IMR-90 (cell line): ENCODE data around the gene DPF1. TPM values are rescaled to one million over a fixed set of nuclear protein-coding genes. Genes with fewer than 3 reads are reported as not detected.

ENCODE experiments used
- ATAC-seq: fragments of 200-7000 bp; cut with Tn5 transposase; 2 replicates; pipeline ENCODE4 v1.9.1; 2020; ENCODE audit warnings: low read depth, mild to moderate bottlenecking, moderate library complexity
- BruUV-seq: library from RNA; stranded (reverse); fragments of 400-500 nt; replicated peaks from 2 replicates; lab custom pipeline; 2021; lab: Mats Ljungman, UMichigan
- CTCF ChIA-PET: fragments of 300-600 bp; formaldehyde crosslinking; extraction: SDS; loops from one replicate; lab custom pipeline; 2021; ENCODE audit warnings: antibody characterized with exemption; lab: Yijun Ruan, JAX
- POLR2A ChIA-PET: fragments of 300-600 bp; sonication (Branson Sonifier 250); formaldehyde crosslinking; loops from one replicate; lab custom pipeline; 2022; ENCODE audit warnings: antibody characterized with exemption; ENCODE audit not compliant: unreplicated experiment; lab: Charles Lee
- DNase-seq: peaks from one replicate; pipeline ENCODE4 v3.0.0; 2013
- H2AFZ ChIP-seq: replicated peaks from 2 replicates; pipeline ENCODE3; 2013; ENCODE audit warnings: low read length, mild to moderate bottlenecking; ENCODE audit not compliant: poor library complexity
- H2AK5ac ChIP-seq: 2 replicates; pipeline ENCODE4 v1.6.1; 2013; ENCODE audit warnings: low read depth, low read length, inconsistent platforms
- H2AK9ac ChIP-seq: replicated peaks from 2 replicates; pipeline ENCODE3; 2013; ENCODE audit warnings: mild to moderate bottlenecking, low read depth, low read length, moderate library complexity; ENCODE audit not compliant: poor library complexity
- H2BK120ac ChIP-seq: 2 replicates; pipeline ENCODE4 v1.6.1; 2013; ENCODE audit warnings: low read depth, low read length, inconsistent platforms
- H2BK15ac ChIP-seq: 3 replicates; pipeline ENCODE4 v1.6.1; 2013; ENCODE audit warnings: low read depth, low read length, inconsistent platforms
- H2BK20ac ChIP-seq: 2 replicates; pipeline ENCODE4 v1.6.1; 2013; ENCODE audit warnings: low read depth, mild to moderate bottlenecking, inconsistent platforms, low read length, moderate library complexity
- H2BK5ac ChIP-seq: 2 replicates; pipeline ENCODE4 v1.6.1; 2013; ENCODE audit warnings: mild to moderate bottlenecking, low read depth, low read length, inconsistent platforms; ENCODE audit not compliant: poor library complexity, severe bottlenecking
- H3K14ac ChIP-seq: replicated peaks from 2 replicates; pipeline ENCODE4 v1.6.1; 2013; ENCODE audit warnings: low read depth, low read length, inconsistent platforms
- H3K18ac ChIP-seq: 2 replicates; pipeline ENCODE4 v1.6.1; 2013; ENCODE audit warnings: low read depth, low read length, control low read depth
- H3K23ac ChIP-seq: 2 replicates; pipeline ENCODE4 v1.6.1; 2013; ENCODE audit warnings: low read depth, low read length, inconsistent platforms
- H3K27ac ChIP-seq: 2 replicates; pipeline ENCODE4 v1.5.1; 2013; ENCODE audit warnings: mild to moderate bottlenecking, control low read depth, low read length; ENCODE audit not compliant: insufficient read depth
- H3K27me3 ChIP-seq: 2 replicates; pipeline ENCODE4 v1.6.1; 2013; ENCODE audit warnings: low read length; ENCODE audit not compliant: control insufficient read depth, insufficient read depth
- H3K36me3 ChIP-seq: 2 replicates; pipeline ENCODE4 v1.6.1; 2013; ENCODE audit warnings: low read length, mixed read lengths; ENCODE audit not compliant: control insufficient read depth, insufficient read depth
- H3K4ac ChIP-seq: 2 replicates; pipeline ENCODE4 v1.6.1; 2013; ENCODE audit warnings: low read depth, low read length, inconsistent platforms
- H3K4me1 ChIP-seq: 2 replicates; pipeline ENCODE4 v1.6.1; 2013; ENCODE audit warnings: low read length, mixed read lengths; ENCODE audit not compliant: control insufficient read depth, insufficient read depth
- H3K4me2 ChIP-seq: 2 replicates; pipeline ENCODE4 v1.6.1; 2013; ENCODE audit warnings: low read depth, mild to moderate bottlenecking, control low read depth, low read length, moderate library complexity
- H3K4me3 ChIP-seq: 2 replicates; pipeline ENCODE4 v1.5.1; 2013; ENCODE audit warnings: low read depth, mild to moderate bottlenecking, control low read depth, low read length, moderate library complexity; ENCODE audit not compliant: insufficient read depth
- H3K56ac ChIP-seq: 2 replicates; pipeline ENCODE4 v1.6.1; 2013; ENCODE audit warnings: low read length, inconsistent platforms; ENCODE audit not compliant: insufficient read depth; ENCODE audit errors: extremely low read depth
- H3K79me1 ChIP-seq, 2 experiments: 2 replicates each; pipeline ENCODE4 v1.6.1; 2013; ENCODE audit warnings: low read length in 2 of 2, inconsistent platforms in 1 of 2, low read depth in 1 of 2
- H3K9ac ChIP-seq: 2 replicates; pipeline ENCODE4 v1.6.1; 2013; ENCODE audit warnings: low read depth, low read length, control low read depth
- H3K9me1 ChIP-seq: 2 replicates; pipeline ENCODE4 v1.6.1; 2013; ENCODE audit warnings: low read length, inconsistent platforms; ENCODE audit not compliant: insufficient read depth
- H3K9me3 ChIP-seq: 2 replicates; pipeline ENCODE4 v1.6.1; 2013; ENCODE audit warnings: low read length; ENCODE audit not compliant: control insufficient read depth, insufficient read depth
- H4K20me1 ChIP-seq: 2 replicates; pipeline ENCODE4 v1.6.1; 2013; ENCODE audit warnings: low read length, inconsistent platforms; ENCODE audit not compliant: insufficient read depth
- H4K5ac ChIP-seq: 2 replicates; pipeline ENCODE4 v1.6.1; 2013; ENCODE audit warnings: mild to moderate bottlenecking, low read depth, low read length, control low read depth
- H4K8ac ChIP-seq, 2 experiments: 2 replicates each; pipeline ENCODE4 v1.6.1; 2013; ENCODE audit warnings: low read depth in 2 of 2, low read length in 2 of 2, control low read depth in 1 of 2, inconsistent platforms in 1 of 2
- H4K91ac ChIP-seq: 2 replicates; pipeline ENCODE4 v1.6.1; 2013; ENCODE audit warnings: low read depth, low read length, inconsistent platforms; ENCODE audit not compliant: insufficient read depth
- CHD1 ChIP-seq: IDR thresholded peaks from 2 replicates; pipeline ENCODE4 v1.6.1; 2012; ENCODE audit warnings: low read depth, low read length, improper control_type of control experiment
- FOS ChIP-seq: fragments of 150-350 bp; IDR thresholded peaks from 2 replicates; pipeline ENCODE4 v1.6.1; 2016; ENCODE audit warnings: low read depth, low read length
- NFE2L2 ChIP-seq: fragments of 150-350 bp; IDR thresholded peaks from 2 replicates; pipeline ENCODE4 v1.6.1; 2016; ENCODE audit warnings: low read depth, mild to moderate bottlenecking, low read length
- POLR2A ChIP-seq: IDR thresholded peaks from 2 replicates; pipeline ENCODE4 v1.6.1; 2012; ENCODE audit warnings: mild to moderate bottlenecking, low read depth, low read length
- RCOR1 ChIP-seq: IDR thresholded peaks from 2 replicates; pipeline ENCODE4 v1.6.1; 2012; ENCODE audit warnings: mild to moderate bottlenecking, low read length, improper control_type of control experiment; ENCODE audit not compliant: insufficient replicate concordance
- RFX5 ChIP-seq: IDR thresholded peaks from 2 replicates; pipeline ENCODE4 v1.8.0; 2012; ENCODE audit warnings: low read depth, mild to moderate bottlenecking, low read length, moderate library complexity
- SMC3 ChIP-seq: fragments of 150-350 bp; IDR thresholded peaks from 2 replicates; pipeline ENCODE4 v1.6.1; 2016; ENCODE audit warnings: low read depth, mild to moderate bottlenecking, antibody characterized with exemption, low read length, moderate library complexity
- USF2 ChIP-seq: fragments of 150-350 bp; IDR thresholded peaks from 2 replicates; pipeline ENCODE4 v1.6.1; 2017; ENCODE audit warnings: mild to moderate bottlenecking, antibody characterized with exemption, low read length, low read depth
- WGBS, 2 experiments: methylation state at CpG; one replicate each; pipeline versions ENCODE4 v1.1.5 to v1.1.7; 2013; ENCODE audit warnings: missing lambda C conversion rate in 2 of 2; ENCODE audit not compliant: insufficient read length in 1 of 2; ENCODE audit errors: extremely low coverage in 2 of 2; 5-methylcytosine and 5-hydroxymethylcytosine counted together
- dilution Hi-C: fragments of 300-500 bp; cut with HindIII; formaldehyde crosslinking; loops from one replicate; pipeline ENCODE4 v1.14.3; 2018; ENCODE audit warnings: low sequenced_read_pairs; ENCODE audit not compliant: unreplicated experiment
- in situ Hi-C: fragments of 300-500 bp; cut with MboI; formaldehyde crosslinking; loops from 3 replicates; pipeline ENCODE4 v1.14.3; 2019; ENCODE audit warnings: low sequenced_read_pairs, inconsistent platforms, mixed read lengths
- intact Hi-C: fragments of 100-400 bp; cut with micrococcal nuclease; formaldehyde crosslinking; loops from 2 replicates; pipeline ENCODE4 v1.10.0; 2022
- polyA plus RNA-seq, 3 experiments: library from polyadenylated mRNA; depleted of rRNA; stranded (reverse); fragments of >200 nt; gene quantifications; 2 replicates each; pipeline ENCODE4 v1.2.3, GENCODE V29; 2012; ENCODE audit warnings: low replicate concordance in 1 of 3
- total RNA-seq: library from RNA; depleted of rRNA; stranded (reverse); fragments of >200 nt; gene quantifications from 2 replicates; pipeline ENCODE4 v1.2.3, GENCODE V29; 2012

The DPF1 gene
- total and polyA plus RNA-seq, 2 of the 4 experiments (the other 2 are of a cell fraction), result 3.2 to 5.5 TPM

- Histone ChIP-seq H3K4me2 (no peak overlapping the region), H4K20me1 (no peaks in the 10 kb centered on the region), H2BK15ac (no peak overlapping the region), H3K56ac (no peak overlapping the region), H3K79me1 (peaks cover 0 to 5% of the 10 kb centered on the region in 2 experiments; a peak in 1 of 4 replicates), H4K8ac (no peak overlapping the region), H3K9me1 (peaks cover 3% of the 10 kb centered on the region; the same call in 1 of the 2 replicates), H3K9ac (no peak overlapping the region), H2BK5ac (no peak overlapping the region), H3K27ac (no peak overlapping the region), H3K4me1 (no peaks in the 10 kb centered on the region), H4K5ac (no peak overlapping the region), H3K27me3 (no peaks in the 10 kb centered on the region), H2AFZ (no peak overlapping the region), H3K23ac (no peak overlapping the region), H3K4ac (no peak overlapping the region), H3K36me3 (peaks cover 3% of the 10 kb centered on the region), H2AK9ac (no peak overlapping the region), H3K9me3 (no peaks in the 10 kb centered on the region), H2AK5ac (no peak overlapping the region), H3K18ac (no peak overlapping the region), H4K91ac (no peak overlapping the region), H3K14ac (no peak overlapping the region), H3K4me3 (no peak overlapping the region), H2BK20ac (no peak overlapping the region), H2BK120ac (no peak overlapping the region)
- in situ Hi-C loops (no loop called here), intact Hi-C loops (no loop called here), dilution Hi-C loops (no loop called here)
- POLR2A ChIA-PET, result no interaction called here
- TF ChIP-seq RCOR1 (no peak), FOS (no peak), CHD1 (no peak), NFE2L2 (no peak), RFX5 (no peak), POLR2A (no peak), SMC3 (no peak), USF2 (no peak)
- CTCF ChIA-PET, result no interaction called here
- 93% methylated on average over 4 of the region's 8 CpGs; no CpG with 5 or more reads in 1 of the 2 experiments for WGBS, 2 experiments
- ATAC-seq (no peak), DNase-seq (no peak)
- BruUV-seq, result no TSS peak
These were observed 52.0 kb downstream of the DPF1 start for GRCh38 chr19:38172001-38172400.
